Activated CD4-positive, alpha-beta T cell treated with anti-CD3 and anti-CD28 coated beads, Interleukin-2, amount 50 U/mL, for 24 hours (primary cell): ENCODE measurements around the gene PRRX2.
"Not testable (repeated sequence)": the region's sequence is repeated elsewhere in the genome, so short reads cannot be mapped to it uniquely, and the experiment has no call there.

Source experiments
- DNase-seq, 2 donors: peaks; one replicate each; pipeline ENCODE4 v3.0.0-alpha.2; 2020; ENCODE audit warnings: low read depth in 1 of 2, low spot score in 1 of 2

Gene PRRX2

DNA sequence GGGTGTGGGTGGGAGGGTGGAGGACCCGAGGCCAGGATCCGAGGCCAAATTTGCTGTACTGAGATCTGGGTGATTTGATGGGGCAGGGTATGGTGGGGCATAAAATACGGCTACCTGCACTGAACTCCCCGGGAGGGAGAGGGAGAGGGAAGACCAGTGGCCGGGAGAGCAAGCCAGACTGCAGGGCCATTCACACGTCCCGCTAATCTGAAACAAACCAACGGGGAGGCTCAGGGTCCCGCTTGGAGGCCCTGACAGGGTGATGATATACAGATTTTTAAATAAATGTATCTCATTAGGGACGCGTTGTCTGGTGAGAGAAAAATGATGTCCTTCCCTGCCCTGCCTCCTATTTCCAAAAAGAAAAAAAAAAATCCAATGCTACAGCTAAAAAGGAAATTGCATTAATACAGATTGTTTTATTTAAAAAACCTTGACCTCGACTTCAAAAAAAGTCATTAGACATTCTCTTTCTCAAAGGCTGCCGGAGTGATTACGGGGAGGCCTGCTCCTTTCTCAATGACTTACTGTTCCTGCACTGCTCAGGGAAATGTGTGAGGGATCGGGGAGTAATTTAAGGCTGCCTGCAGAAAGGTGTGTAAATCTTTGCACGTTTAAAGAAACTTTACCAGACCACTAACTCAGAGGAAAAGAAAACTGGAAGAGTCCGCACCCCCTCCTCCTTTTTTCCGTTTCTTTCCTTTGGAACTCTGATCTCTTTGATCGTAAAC is 11.5 kb upstream of the PRRX2 start:
- DNase-seq: no peak

DNA sequence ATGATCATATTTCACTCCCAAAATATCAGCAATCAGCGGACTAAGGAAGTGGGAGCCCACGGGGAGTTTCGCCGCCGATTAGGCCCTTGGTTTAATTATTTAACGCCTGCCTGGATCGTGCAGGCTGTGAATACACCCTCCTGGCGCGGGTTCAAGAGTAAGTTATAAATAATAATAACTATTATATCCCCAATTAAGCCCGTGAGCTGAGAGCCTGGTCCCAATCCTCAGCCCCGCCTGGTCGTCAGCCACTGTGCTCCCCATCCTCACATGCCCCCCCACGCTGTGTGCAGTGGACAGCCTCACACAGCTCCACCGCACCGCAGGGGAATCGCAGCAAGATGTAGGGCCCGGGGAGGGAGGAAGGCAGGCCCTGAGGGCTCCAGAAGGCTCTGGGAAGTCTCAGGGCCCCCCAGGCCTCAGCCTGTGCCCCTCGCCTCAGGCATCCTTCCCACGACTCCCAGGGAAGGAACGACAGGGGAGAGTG is 10.8 kb upstream of the PRRX2 start:
- no peak for DNase-seq

DNA sequence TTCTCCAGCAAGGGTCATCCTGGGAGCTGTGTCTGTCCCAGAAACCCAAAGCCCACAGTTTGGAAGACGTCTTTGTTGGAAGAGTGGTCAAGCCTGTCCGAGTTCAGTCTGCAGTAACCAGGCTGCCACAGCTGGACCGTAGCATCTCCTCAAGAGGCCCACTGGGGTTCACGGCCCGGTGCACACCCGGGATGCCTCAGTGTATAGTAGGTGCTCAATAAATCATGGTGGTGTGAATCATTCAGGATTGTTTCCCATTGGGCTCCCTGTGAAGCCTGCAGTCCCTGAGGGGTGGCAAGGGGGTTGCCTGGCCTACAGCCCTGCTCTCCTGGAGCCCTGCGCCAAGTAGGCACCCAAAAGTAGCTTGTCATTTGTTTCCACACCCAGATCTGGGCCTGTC is 10.3 kb upstream of the PRRX2 start:
- no peak for DNase-seq

DNA sequence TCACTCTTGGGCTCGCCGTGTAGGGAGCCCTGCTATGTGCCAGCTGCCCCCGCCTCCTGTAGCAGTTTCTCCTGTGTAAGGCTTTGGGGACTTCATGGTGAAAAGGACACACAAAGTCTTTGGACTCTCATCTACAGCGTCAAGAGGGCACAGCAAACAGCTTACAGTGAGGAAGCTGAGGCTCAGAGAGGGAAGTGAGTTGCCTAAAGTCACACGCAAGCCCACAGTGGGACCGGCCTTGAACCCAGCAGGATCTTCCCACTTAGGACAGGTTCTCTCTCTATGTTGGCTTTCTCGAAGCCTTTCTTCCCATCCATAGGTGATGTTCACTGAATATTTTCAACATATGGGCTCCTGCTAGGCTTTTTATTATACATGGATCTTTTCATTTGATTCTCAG is 9.8 kb upstream of the PRRX2 start:
- no peak for DNase-seq

DNA sequence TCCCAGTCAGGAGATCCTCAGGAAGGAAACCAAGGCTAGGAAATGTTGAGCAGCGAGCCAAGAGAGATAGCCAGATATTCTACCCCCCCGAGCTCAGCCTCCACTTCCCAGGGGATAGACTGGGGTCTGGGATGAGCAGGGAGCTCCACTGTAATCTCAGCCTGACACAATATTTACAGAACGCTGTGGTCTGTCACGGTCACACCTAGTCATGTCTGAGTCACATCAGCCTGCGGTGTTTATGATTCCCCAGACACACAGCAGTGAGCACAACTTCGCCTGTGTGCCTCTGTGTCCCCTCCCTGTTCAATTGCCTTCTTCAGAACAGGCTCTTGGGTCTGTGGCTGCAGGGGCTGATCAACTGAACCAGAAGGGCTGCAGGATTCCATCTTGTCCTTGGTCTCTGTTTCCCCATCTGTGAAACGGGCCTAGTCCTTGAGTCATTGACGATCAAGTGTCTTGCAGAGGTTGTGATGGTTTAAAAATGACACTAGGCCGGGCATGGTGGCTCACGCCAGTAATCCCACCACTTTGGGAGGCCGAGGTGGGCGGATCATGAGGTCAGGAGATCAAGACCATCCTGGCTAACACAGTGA is 8.6 kb upstream of the PRRX2 start:
- no peak for DNase-seq

DNA sequence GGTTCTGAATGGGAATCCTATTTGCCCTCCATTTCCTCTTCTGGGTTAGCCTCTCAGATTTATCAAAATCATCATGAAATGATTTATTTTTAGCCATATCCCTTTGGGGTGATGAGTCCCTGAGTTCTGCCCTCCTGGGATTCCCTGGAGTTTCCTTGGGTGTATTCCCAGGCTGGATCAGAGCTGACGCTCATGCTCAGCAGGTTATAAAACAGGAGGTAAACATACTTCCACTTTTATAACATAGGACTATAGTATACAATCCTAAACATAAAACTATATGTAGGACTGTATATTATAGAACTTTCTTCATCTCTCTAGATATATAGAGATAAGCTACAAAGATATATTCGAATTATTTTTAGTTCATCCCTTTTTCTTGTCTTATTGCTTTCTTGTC is 4.4 kb upstream of the PRRX2 start:
- DNase-seq: no peak

DNA sequence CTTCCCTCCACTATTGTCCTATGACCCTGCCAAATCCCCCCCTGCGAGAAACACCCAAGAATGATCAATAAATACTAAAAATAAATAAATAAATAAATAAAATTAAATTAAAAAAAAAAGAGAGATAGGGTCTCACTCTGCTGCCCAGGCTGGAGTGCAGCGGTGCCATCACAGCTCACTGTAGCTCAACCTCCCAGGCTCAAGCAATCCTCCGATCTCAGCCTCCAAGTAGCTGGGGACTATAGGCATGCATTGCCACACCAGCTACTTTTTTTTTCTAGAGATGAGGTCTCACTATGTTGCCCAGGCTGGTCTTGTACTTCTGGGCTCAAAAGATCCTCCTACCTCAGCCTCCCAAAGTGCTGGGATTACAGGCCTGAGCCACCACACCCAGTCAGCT is 3.2 kb upstream of the PRRX2 start:
- not testable (repeated sequence) for DNase-seq

DNA sequence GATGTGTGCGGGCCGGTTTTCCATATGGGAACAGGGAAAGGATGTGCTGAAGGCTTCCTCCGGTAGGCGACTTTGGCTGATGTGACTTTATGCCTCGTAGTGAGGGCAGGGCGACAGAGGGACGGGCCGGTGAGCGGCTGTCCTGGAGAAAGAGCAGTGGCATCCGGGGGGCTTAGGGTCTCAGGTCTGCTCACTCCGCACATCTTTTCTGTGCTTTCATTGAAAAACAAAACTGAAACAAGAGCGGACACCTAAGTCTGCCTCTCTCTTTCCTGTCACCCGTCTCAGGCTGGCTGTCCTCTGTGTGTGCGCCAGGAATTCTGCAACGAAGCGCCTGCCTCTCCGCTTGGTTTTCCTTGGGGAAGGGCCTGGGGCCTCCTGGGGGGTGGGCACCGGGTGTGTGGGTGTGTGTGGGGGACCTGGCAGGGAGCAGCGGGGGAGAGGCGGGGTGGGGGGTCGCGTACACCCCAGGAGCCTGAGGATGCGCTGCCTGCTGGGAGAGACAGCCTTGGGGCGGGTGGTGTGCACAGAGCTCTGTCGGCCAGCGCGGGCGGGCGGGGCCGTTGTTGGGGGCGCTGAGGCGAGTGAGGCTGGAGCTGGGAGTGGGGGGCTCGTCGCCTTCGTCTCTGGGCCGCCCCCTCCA is 580 bp upstream of the PRRX2 start:
- DNase-seq: no peak

DNA sequence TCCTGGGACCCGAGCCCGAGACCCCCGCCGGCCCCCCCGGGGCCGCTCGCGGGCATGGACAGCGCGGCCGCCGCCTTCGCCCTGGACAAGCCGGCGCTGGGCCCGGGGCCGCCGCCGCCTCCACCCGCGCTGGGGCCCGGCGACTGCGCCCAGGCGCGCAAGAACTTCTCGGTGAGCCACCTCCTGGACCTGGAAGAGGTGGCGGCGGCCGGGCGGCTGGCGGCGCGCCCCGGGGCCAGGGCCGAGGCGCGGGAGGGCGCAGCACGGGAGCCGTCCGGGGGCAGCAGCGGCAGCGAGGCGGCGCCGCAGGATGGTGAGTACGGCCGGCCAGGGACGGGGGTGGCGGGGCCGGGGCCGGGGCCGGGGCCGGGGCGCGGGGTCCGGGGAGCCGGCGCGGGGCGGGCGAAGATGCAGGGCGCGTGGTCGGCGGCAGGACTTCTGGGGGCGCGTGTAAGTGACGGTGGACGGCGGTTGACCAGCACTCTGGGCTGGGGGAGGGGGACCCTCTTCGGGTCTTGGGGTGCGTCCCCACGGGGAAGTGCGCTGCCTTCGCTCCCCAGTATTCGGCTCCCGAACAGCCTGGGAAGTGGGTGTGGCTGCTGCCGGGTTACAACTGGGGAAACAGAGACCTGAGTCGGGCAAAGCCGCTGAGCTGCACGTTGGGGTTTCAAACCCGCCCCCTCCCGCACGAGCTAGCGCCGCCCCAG is 520 bp downstream of the PRRX2 start:
- DNase-seq: no peak

DNA sequence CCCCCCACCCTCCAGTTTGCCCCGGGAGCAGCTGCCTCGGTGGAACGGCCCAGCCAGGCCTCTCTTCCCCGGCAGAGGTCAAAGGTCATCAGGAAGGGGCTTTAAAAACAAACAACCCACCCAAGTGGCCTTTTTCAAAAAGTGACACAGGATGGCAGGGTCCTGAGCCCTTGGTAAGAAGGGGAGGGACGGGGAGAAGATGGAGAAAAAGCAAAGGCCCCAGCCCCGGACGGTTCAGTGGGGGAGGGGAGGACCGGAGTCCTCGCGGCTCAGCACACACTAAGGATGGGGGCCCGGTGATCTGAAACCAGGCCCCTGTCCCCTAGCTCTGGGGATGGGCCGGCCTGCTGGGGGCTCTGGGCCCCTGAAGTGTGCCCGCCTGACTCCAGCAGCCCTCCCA is 1.1 kb downstream of the PRRX2 start:
- DNase-seq: no peak

DNA sequence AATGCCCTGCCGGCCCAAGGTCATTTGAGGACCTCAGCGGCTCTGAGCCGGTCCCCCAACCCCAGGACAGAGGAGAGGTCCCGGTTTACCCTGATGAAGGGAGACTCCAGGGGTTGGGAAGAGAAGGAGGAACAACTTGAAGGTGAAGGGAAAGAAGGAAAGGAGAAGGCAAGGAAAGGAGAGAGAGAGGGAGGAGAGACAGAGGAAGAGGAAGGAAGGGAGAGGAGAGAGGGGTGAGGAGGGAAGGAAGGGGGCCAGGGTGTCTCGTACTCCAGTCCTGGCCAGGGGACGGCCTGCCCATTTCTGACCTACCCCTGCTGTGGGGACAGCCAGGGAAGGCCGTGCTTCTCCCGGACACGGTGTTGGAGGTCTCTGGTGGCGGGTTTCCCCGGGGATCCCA is 1.9 kb downstream of the PRRX2 start:
- DNase-seq: no peak

DNA sequence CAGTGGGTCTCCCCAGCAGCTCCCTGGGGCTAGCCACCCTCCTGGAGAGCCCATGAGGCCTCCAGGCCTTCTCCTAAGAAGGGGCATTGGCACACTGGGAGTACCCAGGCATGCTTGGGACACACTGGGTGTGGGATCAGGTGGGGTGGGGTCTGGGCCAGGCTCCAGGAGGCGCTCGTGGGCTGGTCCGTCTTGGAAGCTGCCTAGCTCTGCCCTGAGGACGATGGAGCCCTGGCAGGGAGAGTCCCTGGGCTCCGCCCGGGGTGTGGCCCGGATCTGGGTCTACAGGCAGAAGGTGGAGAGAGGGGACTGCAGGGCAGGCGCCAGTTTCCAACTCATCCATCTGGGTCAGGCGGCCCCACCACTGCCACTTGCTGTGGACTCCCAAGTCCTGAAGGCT is 2.4 kb downstream of the PRRX2 start:
- DNase-seq: no peak

DNA sequence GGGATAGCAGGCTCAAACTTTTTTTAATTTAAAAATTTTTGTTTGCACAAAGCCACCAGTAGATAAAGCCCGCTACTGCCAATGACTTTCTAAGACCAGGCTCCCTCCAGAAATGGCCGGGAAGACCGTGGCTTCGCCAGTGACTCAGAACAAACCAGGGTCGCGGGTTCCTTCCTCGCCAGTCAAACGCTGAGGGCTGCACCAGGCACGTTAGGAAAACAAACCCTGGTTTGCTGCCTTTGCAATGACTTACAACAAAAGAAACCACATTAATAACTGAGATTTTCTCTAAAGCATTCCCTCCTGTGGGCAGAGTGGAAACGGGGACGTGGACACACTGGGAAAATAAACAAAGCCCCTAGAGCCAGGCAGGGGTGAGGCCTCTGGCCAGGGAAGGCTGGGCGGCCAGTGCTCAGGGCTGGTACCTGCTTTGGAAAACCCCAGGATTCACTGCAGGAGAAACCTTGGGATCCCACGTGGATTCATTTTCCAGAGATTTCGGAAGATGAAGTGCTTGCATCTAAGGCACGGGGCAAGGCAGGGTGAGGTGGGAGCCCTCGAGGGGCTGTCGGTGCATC is 3.8 kb downstream of the PRRX2 start:
- DNase-seq: no peak

DNA sequence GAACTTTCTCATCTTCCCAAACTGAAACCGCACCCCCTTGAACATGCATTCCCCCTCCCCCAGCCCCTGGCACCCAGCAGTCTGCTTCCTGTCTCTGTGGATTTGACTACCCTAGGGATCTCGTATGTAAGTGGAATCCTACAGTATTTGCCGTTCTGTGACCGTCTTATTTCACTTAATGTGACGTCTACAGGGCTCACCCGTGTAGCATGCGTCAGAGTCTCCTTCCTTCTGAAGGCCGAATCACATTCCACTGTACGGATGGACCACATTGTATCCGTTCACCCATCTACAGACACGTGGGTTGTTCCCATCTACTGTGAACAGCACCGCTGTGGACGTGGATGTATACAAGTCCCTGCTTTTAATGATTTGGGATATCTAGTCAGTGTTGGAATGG is 4.5 kb downstream of the PRRX2 start:
- DNase-seq: no peak

DNA sequence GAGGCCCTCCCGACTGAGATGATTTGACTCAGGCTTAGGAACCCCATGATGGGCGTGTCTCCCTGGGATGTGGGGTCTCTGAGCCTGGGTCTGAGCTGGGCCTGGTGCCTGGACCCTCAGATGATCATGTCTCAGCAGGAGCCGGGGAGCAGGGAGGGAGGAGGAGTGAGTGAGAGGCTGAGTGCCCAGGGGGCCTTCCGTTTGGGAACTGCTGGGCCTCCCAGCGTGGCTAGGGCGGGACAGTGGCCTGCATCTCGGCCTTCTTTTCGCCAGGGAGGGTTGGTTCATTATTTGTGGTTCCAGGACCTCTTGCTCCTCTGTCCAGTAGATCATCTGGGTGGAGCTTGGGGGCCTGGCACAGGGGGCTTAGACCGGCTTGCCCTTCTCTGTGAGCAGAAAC is 5.6 kb downstream of the PRRX2 start:
- no peak for DNase-seq

DNA sequence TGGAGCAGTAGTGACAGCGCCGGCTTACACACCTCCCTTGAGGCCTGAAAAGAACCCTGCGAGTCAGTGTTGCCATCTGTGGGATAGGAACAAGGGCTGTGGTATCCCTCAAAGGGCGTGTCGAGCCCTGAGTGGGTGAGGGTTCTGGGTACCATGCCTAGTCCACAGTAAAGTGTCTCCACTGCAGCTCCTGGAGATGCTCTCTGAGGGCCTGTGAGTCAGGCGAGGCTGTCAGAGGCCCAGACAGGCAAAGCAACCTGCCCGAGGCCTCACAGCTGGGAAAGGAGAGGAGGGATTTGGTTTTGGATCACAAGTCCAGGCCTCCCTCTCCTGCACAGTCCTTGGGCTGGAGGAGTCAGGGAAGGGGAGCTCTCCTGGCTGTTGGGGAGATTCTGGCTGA is 6.1 kb downstream of the PRRX2 start:
- DNase-seq: no peak

DNA sequence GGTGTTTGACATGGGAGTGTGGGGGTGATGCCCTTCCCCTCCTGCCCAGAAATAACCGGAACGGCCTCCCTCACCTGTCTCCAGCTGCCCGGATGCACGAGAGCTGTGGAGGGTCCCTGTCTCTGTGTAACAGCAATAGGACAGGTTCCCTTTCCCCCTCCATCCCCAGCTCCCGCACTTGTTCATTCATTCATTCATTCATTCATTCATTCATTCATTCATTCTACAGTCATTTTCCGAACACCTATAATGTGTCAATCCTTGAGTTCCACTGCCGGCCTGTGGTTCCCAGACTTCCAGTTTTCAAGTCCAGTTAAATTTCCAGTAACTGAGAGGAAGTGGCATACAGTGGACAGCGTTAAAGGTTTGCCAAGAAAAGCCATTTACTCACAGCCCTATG is 7.3 kb downstream of the PRRX2 start:
- DNase-seq: no peak

DNA sequence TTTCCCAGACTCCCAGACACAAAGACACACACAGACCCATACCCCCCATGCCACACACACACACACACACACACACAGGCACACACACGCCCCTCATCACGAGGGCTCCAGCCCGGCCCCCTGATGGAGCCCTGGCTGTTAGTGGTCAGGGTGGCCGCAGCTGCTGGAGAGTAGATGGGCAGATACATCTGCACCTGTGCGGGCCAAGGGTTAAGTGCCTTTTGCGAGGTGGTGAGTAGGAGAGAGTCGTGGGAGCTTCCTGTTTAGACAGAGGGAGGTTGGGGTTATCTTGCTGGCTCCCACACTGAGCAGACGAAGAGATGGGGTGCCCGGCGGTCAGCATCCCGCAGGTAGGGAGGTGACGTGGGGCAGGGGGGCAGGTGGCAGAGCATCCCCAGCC is 8.2 kb downstream of the PRRX2 start:
- DNase-seq: no peak

DNA sequence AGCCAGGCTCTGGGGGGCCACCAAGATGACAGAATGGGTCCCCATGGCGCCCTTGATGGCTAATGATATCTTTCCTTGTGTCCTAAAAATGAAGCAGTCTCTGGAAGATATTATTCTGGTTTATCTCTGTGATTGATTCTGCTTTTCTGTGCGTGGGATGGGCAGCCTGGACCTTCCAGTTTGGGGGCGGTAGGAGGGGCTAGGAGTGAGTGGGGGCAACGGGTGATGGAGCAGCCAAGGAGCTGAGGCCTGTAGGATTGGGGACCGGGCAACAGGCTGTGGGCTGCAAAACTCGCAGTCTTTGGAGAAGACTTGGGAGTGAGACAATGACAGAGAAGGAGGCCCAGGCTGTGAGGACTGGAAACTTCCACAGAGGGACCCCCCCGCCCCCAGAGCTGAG is 8.8 kb downstream of the PRRX2 start:
- DNase-seq: no peak

DNA sequence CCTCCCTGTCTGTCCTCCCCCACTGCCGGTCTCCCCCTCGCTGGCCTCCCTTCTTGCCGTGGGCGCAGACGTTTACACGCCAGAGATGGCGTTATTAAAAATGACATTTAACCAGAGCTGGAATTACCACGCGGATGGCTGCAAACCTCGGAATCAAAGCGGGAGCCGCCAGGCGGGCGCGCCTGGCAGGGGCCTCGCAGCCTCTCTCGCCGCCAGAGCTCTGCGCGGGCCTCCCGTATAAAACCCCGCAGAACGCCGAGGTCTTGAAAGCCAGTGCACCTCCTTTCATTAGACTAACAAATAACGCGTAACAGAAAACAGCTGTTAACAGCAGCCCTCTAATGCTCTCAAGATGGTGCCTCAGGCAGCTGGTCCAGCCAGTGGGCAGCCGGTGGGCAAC is 10.2 kb downstream of the PRRX2 start:
- no peak for DNase-seq

DNA sequence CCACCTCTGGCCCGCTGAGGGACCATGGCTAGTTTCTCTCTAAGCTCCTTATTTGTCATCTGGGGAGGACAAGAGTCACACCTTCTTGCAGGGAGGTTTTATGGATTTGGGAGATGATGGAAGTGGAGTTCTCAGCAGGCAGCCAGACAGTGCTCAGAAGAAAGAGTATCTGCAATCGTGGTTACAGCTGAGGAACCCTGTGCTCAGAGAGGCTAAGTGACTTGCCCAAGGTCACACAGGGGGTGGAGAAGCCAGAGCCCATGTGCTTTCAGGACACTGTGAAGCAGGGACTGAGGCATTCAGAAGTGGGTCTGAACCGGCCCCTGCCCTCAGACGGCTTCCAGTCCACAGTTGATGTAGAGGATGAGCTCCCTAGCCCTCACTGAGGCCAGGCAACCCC is 10.8 kb downstream of the PRRX2 start:
- DNase-seq: no peak

DNA sequence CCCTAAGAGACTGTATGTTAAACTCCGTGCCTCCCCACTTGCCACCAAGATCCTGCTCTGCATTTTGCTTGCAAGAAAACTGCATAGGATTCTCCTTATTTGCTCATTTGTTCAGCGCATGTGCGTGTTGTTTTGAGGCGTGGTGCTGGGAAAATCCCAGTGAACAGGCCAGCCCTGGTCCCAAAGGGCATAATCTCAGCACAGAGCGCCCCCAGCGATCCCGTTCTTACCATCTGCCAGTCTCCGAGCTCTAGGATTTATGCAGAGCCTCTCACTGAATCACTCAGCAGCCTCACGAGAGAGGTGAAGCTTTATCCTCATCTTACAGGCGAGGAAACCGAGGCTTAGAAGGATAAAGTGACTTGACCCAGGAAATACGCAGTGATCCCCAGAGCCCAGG is 11.5 kb downstream of the PRRX2 start:
- no peak for DNase-seq
